Endodermal cell (in vitro differentiated cells): ENCODE data around the gene ZSCAN31. TPM values are rescaled to one million over a fixed set of nuclear protein-coding genes. Genes with fewer than 3 reads are reported as not detected.

Experiments
- DNase-seq: peaks from one replicate; pipeline ENCODE4 v3.0.0-alpha.2; 2017
- H3K27ac ChIP-seq: 2 replicates; pipeline ENCODE4 v1.5.1; 2013; ENCODE audit warnings: mild to moderate bottlenecking, low read depth, low read length, moderate library complexity
- H3K27me3 ChIP-seq: 2 replicates; pipeline ENCODE4 v1.6.1; 2013; ENCODE audit warnings: mild to moderate bottlenecking, low read length, moderate library complexity; ENCODE audit not compliant: insufficient read depth, control insufficient read depth, poor library complexity, severe bottlenecking
- H3K36me3 ChIP-seq: 2 replicates; pipeline ENCODE4 v1.7.0; 2013; ENCODE audit warnings: mild to moderate bottlenecking, low read length, moderate library complexity; ENCODE audit not compliant: control insufficient read depth, insufficient read depth
- H3K4me1 ChIP-seq: one replicate; pipeline ENCODE4 v1.7.0; 2013; ENCODE audit warnings: low read length; ENCODE audit not compliant: control insufficient read depth, insufficient read depth
- H3K4me3 ChIP-seq: 2 replicates; pipeline ENCODE4 v1.5.1; 2013; ENCODE audit warnings: mild to moderate bottlenecking, low read length, moderate library complexity
- H3K9ac ChIP-seq: 2 replicates; pipeline ENCODE4 v1.6.1; 2013; ENCODE audit warnings: mild to moderate bottlenecking, low read length, moderate library complexity; ENCODE audit not compliant: poor library complexity, severe bottlenecking; ENCODE audit errors: extremely low read depth
- H3K9me3 ChIP-seq: 2 replicates; pipeline ENCODE4 v1.6.1; 2013; ENCODE audit warnings: mild to moderate bottlenecking, low read length, moderate library complexity; ENCODE audit not compliant: control insufficient read depth
- H3K27ac Mint-ChIP-seq: 2 replicates; pipeline ENCODE4 v1.8.0; 2020; ENCODE audit warnings: mixed read lengths
- H3K27me3 Mint-ChIP-seq: 2 replicates; pipeline ENCODE4 v1.8.0; 2021; ENCODE audit warnings: mild to moderate bottlenecking, mixed read lengths; ENCODE audit not compliant: insufficient read depth
- H3K36me3 Mint-ChIP-seq: 2 replicates; pipeline ENCODE4 v1.8.0; 2020; ENCODE audit warnings: low read depth, mixed read lengths
- H3K4me1 Mint-ChIP-seq: 2 replicates; pipeline ENCODE4 v1.8.0; 2020; ENCODE audit warnings: mixed read lengths
- H3K4me3 Mint-ChIP-seq: 2 replicates; pipeline ENCODE4 v1.8.0; 2020; ENCODE audit warnings: mild to moderate bottlenecking, moderate library complexity, mixed read lengths
- H3K9me3 Mint-ChIP-seq: 2 replicates; pipeline ENCODE4 v1.8.0; 2020; ENCODE audit warnings: mild to moderate bottlenecking, mixed read lengths
- CTCF ChIP-seq: fragments of 200-600 bp; sonication (generic); conservative IDR thresholded peaks from 2 replicates; pipeline ENCODE4 v1.5.0; 2021; ENCODE audit warnings: antibody characterized with exemption, mild to moderate bottlenecking
- WGBS, 2 experiments: methylation state at CpG; one replicate each; pipeline versions ENCODE4 v1.1.5 to v1.1.7; 2013; ENCODE audit warnings: missing lambda C conversion rate in 2 of 2, mixed read lengths in 1 of 2; ENCODE audit not compliant: insufficient coverage in 1 of 2, insufficient read length in 1 of 2; 5-methylcytosine and 5-hydroxymethylcytosine counted together
- total RNA-seq, 2 donors: library from RNA; stranded (reverse); fragmentation: NEBNext Ultra II Directional in 1 of 2; extraction: Animal tissue kit (Norgen Biotek cat#: 25700) in 1 of 2; gene quantifications; 2 replicates in 1 of 2; 3 replicates in 1 of 2; pipeline ENCODE4 v1.2.1, GENCODE V29; 2021

Gene ZSCAN31
- total RNA-seq, 2 donors from 2014 or later, result 1.7 to 4.7 TPM

- H3K4me1 Mint-ChIP-seq, result peaks cover 15% of the 10 kb centered on the region
- H3K27ac Mint-ChIP-seq, result no peak overlapping the region
- WGBS, 2 experiments, result 99 to 100% methylated on average over 1 to 2 of the region's 2 CpGs
- Histone ChIP-seq H3K27ac (no peak overlapping the region), H3K27me3 (no peaks in the 10 kb centered on the region), H3K36me3 (peaks cover 62% of the 10 kb centered on the region), H3K9ac (no peak overlapping the region), H3K4me3 (no peak overlapping the region), H3K4me1 (peaks cover 4% of the 10 kb centered on the region), H3K9me3 (peaks cover 28% of the 10 kb centered on the region)
- no peak for DNase-seq
- H3K27me3 Mint-ChIP-seq, result no peaks in the 10 kb centered on the region
- peaks cover 5% of the 10 kb centered on the region for H3K9me3 Mint-ChIP-seq
- no peak for TF ChIP-seq CTCF
- H3K36me3 Mint-ChIP-seq, result peaks cover 42% of the 10 kb centered on the region
- H3K4me3 Mint-ChIP-seq, result no peak overlapping the region
Observed at GRCh38 chr6:28380381-28380780, 44.4 kb upstream of the ZSCAN31 start.

- Mint-ChIP-seq H3K27ac (no peak overlapping the region), H3K36me3 (peaks cover 42% of the 10 kb centered on the region), H3K9me3 (peaks cover 5% of the 10 kb centered on the region), H3K4me1 (peaks cover 6% of the 10 kb centered on the region), H3K4me3 (no peak overlapping the region), H3K27me3 (no peaks in the 10 kb centered on the region)
- H3K9ac ChIP-seq, result no peak overlapping the region
- TF ChIP-seq CTCF, result no peak
- no peaks in the 10 kb centered on the region for H3K27me3 ChIP-seq
- peaks cover under 1% of the 10 kb centered on the region for H3K4me1 ChIP-seq
- DNase-seq, result no peak
- H3K27ac ChIP-seq, result no peak overlapping the region
- no peak overlapping the region for H3K4me3 ChIP-seq
- H3K9me3 ChIP-seq, result peaks cover 28% of the 10 kb centered on the region
- peaks cover 55% of the 10 kb centered on the region for H3K36me3 ChIP-seq
Observed at GRCh38 chr6:28378644-28379043, 42.7 kb upstream of the ZSCAN31 start.

GRCh38 chr6:28377879-28378278 is 41.9 kb upstream of the ZSCAN31 start:
- no peak overlapping the region for H3K9ac ChIP-seq
- WGBS, 2 experiments, result 83% methylated on average over 1 of the region's 1 CpG; no CpG with 5 or more reads in 1 of the 2 experiments
- peaks cover 5% of the 10 kb centered on the region for H3K9me3 Mint-ChIP-seq
- peaks cover 28% of the 10 kb centered on the region for H3K9me3 ChIP-seq
- peaks cover 55% of the 10 kb centered on the region for H3K36me3 ChIP-seq
- H3K27ac Mint-ChIP-seq, result no peak overlapping the region
- no peaks in the 10 kb centered on the region for H3K27me3 Mint-ChIP-seq
- no peak overlapping the region for H3K4me3 Mint-ChIP-seq
- H3K27me3 ChIP-seq, result no peaks in the 10 kb centered on the region
- no peak overlapping the region for H3K27ac ChIP-seq
- no peaks in the 10 kb centered on the region for H3K4me1 ChIP-seq
- H3K36me3 Mint-ChIP-seq, result peaks cover 42% of the 10 kb centered on the region
- no peak for TF ChIP-seq CTCF
- H3K4me3 ChIP-seq, result no peak overlapping the region
- peaks cover 2% of the 10 kb centered on the region for H3K4me1 Mint-ChIP-seq
- DNase-seq, result no peak
